HCT116 (cell line): ENCODE measurements around the gene ACSS1.

Source experiments
- FOSL1 ChIP-seq: IDR thresholded peaks from 2 replicates; pipeline ENCODE4 v1.6.1; 2012; ENCODE audit warnings: low read depth
- TF ChIP-seq, protein P1 (sequence below), 3 experiments: fragments of 200-600 bp in 1 of 3; sonication (generic) in 1 of 3; IDR thresholded peaks in 2 of 3; conservative IDR thresholded peaks in 1 of 3; 2 replicates each; pipeline ENCODE4 v1.5.1; 2012 to 2017; ENCODE audit warnings: low read depth in 2 of 3, low read length in 2 of 3, antibody characterized with exemption in 1 of 3, borderline replicate concordance in 1 of 3, control low read depth in 1 of 3, mild to moderate bottlenecking in 1 of 3, mixed read lengths in 1 of 3, mixed run types in 1 of 3, moderate library complexity in 1 of 3; ENCODE audit not compliant: insufficient read depth in 1 of 3

DNA sequence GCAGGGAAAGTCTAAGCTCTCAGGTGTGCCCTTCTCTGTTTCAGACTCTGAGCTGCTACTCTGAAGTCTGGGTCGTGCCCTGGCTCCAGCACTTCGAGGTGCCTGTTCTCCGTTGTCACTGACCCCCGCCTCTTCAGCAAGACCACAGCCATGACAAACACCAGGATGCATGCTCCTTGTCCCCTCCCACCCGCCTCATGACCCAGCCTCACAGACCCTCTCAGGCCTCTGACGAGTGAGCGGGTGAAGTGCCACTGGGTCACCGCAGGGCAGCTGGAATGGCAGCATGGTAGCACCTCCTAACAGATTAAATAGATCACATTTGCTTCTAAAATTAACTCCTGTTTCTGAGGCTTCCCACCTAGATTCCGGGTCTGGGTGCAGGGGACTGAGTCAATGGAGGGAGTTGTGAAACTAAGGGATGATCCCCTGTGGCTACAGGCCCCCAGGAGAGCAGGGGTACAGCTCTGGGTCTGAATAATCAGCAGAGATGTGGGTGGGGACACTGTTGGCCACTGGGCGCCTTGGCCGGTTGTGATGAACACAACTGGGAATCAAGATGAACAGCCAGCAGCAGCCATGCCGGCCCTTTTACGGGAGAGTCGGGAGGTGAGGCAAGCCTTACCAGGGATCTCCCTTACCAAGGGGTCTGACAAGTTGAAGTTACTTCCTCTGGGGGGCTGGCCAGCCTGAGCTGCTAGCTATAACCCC lies 98.2 kb downstream of the ACSS1 start:
- TF ChIP-seq, protein P1, sequence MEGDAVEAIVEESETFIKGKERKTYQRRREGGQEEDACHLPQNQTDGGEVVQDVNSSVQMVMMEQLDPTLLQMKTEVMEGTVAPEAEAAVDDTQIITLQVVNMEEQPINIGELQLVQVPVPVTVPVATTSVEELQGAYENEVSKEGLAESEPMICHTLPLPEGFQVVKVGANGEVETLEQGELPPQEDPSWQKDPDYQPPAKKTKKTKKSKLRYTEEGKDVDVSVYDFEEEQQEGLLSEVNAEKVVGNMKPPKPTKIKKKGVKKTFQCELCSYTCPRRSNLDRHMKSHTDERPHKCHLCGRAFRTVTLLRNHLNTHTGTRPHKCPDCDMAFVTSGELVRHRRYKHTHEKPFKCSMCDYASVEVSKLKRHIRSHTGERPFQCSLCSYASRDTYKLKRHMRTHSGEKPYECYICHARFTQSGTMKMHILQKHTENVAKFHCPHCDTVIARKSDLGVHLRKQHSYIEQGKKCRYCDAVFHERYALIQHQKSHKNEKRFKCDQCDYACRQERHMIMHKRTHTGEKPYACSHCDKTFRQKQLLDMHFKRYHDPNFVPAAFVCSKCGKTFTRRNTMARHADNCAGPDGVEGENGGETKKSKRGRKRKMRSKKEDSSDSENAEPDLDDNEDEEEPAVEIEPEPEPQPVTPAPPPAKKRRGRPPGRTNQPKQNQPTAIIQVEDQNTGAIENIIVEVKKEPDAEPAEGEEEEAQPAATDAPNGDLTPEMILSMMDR (IDR thresholded peaks at IDR 0.05 in 2 of 3, conservative IDR thresholded peaks at IDR 0.05 in 1 of 3; ENCODE audit: borderline replicate concordance in 1 of 3, insufficient read depth in 1 of 3, low read depth in 2 of 3, low read length in 2 of 3): no peak
- TF ChIP-seq FOSL1: no peak
